K562 (cell line): ENCODE measurements around the gene SHC1. TPM values are rescaled to one million over a fixed set of nuclear protein-coding genes. Genes with fewer than 3 reads are reported as not detected.

Source experiments
- ATAC-seq: fragments of 200-7000 bp; cut with Tn5 transposase; 3 replicates; pipeline ENCODE4 v1.9.1; 2020; ENCODE audit warnings: moderate library complexity
- BruUV-seq: library from RNA; stranded (reverse); fragments of 400-500 nt; replicated peaks from 2 replicates; lab custom pipeline; 2021; lab: Mats Ljungman, UMichigan
- CTCF ChIA-PET: fragments of 300-600 bp; formaldehyde crosslinking; extraction: SDS; loops from one replicate; lab custom pipeline; 2021; ENCODE audit warnings: low intra/inter-chr PET ratio; lab: Yijun Ruan, JAX
- POLR2A ChIA-PET: fragments of 300-600, 350-650 bp; sonication (Branson Sonifier 250); formaldehyde crosslinking; extraction: SDS; loops from one replicate; lab custom pipeline; 2021; ENCODE audit warnings: antibody characterized with exemption, inconsistent platforms; lab: Yijun Ruan, JAX
- DNase-seq, 4 experiments: peaks; one replicate each; pipeline versions ENCODE4 v3.0.0 to v3.0.0-alpha.2; 2011 to 2018; ENCODE audit warnings: low spot score in 3 of 4, mixed read lengths in 3 of 4; ENCODE audit errors: extremely low read depth in 1 of 4
- FAIRE-seq: peaks from 2 replicates; lab custom pipeline; 2011; peaks lifted over from hg19 to GRCh38; lab: Jason Lieb, UNC
- H2AFZ ChIP-seq: 2 replicates; pipeline ENCODE4 v1.6.0; 2011; ENCODE audit warnings: low read depth, low read length, control low read depth, inconsistent platforms
- H3K27ac ChIP-seq: fragments of 200-600 bp; 3 replicates; pipeline ENCODE4 v1.8.0; 2011; ENCODE audit warnings: low read depth, mild to moderate bottlenecking, control low read depth, inconsistent platforms, low read length, moderate library complexity, mixed read lengths; ENCODE audit errors: extremely low read depth
- H3K27me3 ChIP-seq, 2 experiments: fragments of 300-600 bp in 1 of 2; 2 replicates in 1 of 2; 3 replicates in 1 of 2; pipeline versions ENCODE4 v1.6.0 to v1.8.0; 2011; ENCODE audit warnings: inconsistent platforms in 2 of 2, low read length in 2 of 2, mild to moderate bottlenecking in 1 of 2, mixed read lengths in 1 of 2, moderate library complexity in 1 of 2; ENCODE audit not compliant: control insufficient read depth in 2 of 2, insufficient read depth in 2 of 2
- H3K36me3 ChIP-seq: fragments of 300-600 bp; 3 replicates; pipeline ENCODE4 v1.8.0; 2011; ENCODE audit warnings: mild to moderate bottlenecking, low read length, inconsistent platforms; ENCODE audit not compliant: control insufficient read depth, insufficient read depth
- H3K4me1 ChIP-seq, 2 experiments: fragments of 200-600 bp in 1 of 2; replicated peaks in 1 of 2; 2 replicates in 1 of 2; 3 replicates in 1 of 2; pipeline versions ENCODE4 v1.5.1 to v1.8.0; 2011; ENCODE audit warnings: inconsistent platforms in 2 of 2, low read length in 2 of 2, mild to moderate bottlenecking in 1 of 2, mixed read lengths in 1 of 2, moderate library complexity in 1 of 2; ENCODE audit not compliant: control insufficient read depth in 2 of 2, insufficient read depth in 2 of 2
- H3K4me2 ChIP-seq: 2 replicates; pipeline ENCODE4 v1.6.1; 2011; ENCODE audit warnings: low read length, control low read depth, inconsistent platforms, mixed read lengths; ENCODE audit not compliant: insufficient read depth
- H3K4me3 ChIP-seq: fragments of 200-600 bp; sonication (generic), shearing (Covaris generic); 2 replicates; pipeline ENCODE4 v1.5.1; 2016; ENCODE audit warnings: control low read depth, inconsistent platforms
- H3K79me2 ChIP-seq: fragments of 200-600 bp; 3 replicates; pipeline ENCODE4 v1.8.0; 2011; ENCODE audit warnings: low read length, inconsistent platforms; ENCODE audit not compliant: control insufficient read depth, insufficient read depth
- H3K9ac ChIP-seq, 2 experiments: 2 replicates each; pipeline versions ENCODE4 v1.6.0 to v1.6.1; 2011; ENCODE audit warnings: low read depth in 2 of 2, low read length in 2 of 2, control low read depth in 1 of 2, inconsistent platforms in 1 of 2, mild to moderate bottlenecking in 1 of 2, mixed read lengths in 1 of 2; ENCODE audit not compliant: insufficient read depth in 1 of 2
- H3K9me1 ChIP-seq: one replicate; pipeline ENCODE4 v1.6.0; 2011; ENCODE audit warnings: inconsistent platforms, mild to moderate bottlenecking, low read length, moderate library complexity; ENCODE audit not compliant: control insufficient read depth, insufficient read depth
- H3K9me3 ChIP-seq: replicated peaks from 2 replicates; pipeline ENCODE4 v1.5.1; 2011; ENCODE audit warnings: low read depth, low read length, inconsistent platforms; ENCODE audit not compliant: control insufficient read depth, insufficient read depth
- H4K20me1 ChIP-seq: replicated peaks from 2 replicates; pipeline ENCODE4 v1.6.1; 2011; ENCODE audit warnings: low read length, inconsistent platforms, mixed read lengths; ENCODE audit not compliant: control insufficient read depth, insufficient read depth
- AFF1 ChIP-seq, 2 experiments: fragments of 450-650 bp; IDR thresholded peaks; 2 replicates each; pipeline ENCODE4 v1.6.1; 2018; ENCODE audit warnings: mild to moderate bottlenecking in 2 of 2, low read depth in 1 of 2; ENCODE audit not compliant: partially characterized antibody in 2 of 2
- ASH1L ChIP-seq: fragments of 450-650 bp; IDR thresholded peaks from 2 replicates; pipeline ENCODE4 v1.6.1; 2018; ENCODE audit warnings: borderline replicate concordance, mild to moderate bottlenecking, low read depth; ENCODE audit not compliant: partially characterized antibody
- CXXC5 ChIP-seq: fragments of 250-450 bp; sonication (Bioruptor Pico); IDR thresholded peaks from 2 replicates; pipeline ENCODE4 v1.8.0; 2022; ENCODE audit warnings: inconsistent platforms, mild to moderate bottlenecking, moderate library complexity
- GABPB2 ChIP-seq: fragments of 250-450 bp; sonication (Bioruptor Pico); conservative IDR thresholded peaks from 2 replicates; pipeline ENCODE4 v1.5.1; 2021; ENCODE audit warnings: mild to moderate bottlenecking
- GMEB1 ChIP-seq: fragments of 250-450 bp; sonication (Bioruptor Pico); IDR thresholded peaks from 2 replicates; pipeline ENCODE4 v1.4.0; 2020; ENCODE audit warnings: mild to moderate bottlenecking
- HDAC3 ChIP-seq: fragments of 450-650 bp; IDR thresholded peaks from 2 replicates; pipeline ENCODE4 v1.6.1; 2018; ENCODE audit warnings: borderline replicate concordance, mild to moderate bottlenecking, moderate library complexity; ENCODE audit not compliant: partially characterized antibody
- HES1 ChIP-seq: fragments of 450-650 bp; IDR thresholded peaks from 2 replicates; pipeline ENCODE4 v1.6.1; 2016; ENCODE audit warnings: low read depth, mild to moderate bottlenecking, moderate library complexity
- MYC ChIP-seq, 2 experiments: fragments of 250-450 bp in 1 of 2; sonication (Bioruptor Pico) in 1 of 2; IDR thresholded peaks; 2 replicates each; pipeline versions ENCODE4 v1.5.1 to v1.6.1; 2012 to 2021; ENCODE audit warnings: low read depth in 2 of 2, borderline replicate concordance in 1 of 2, improper control_type of control experiment in 1 of 2, low read length in 1 of 2, mild to moderate bottlenecking in 1 of 2, moderate library complexity in 1 of 2
- PPARD ChIP-seq: fragments of 250-450 bp; sonication (Bioruptor Pico); IDR thresholded peaks from 2 replicates; pipeline ENCODE4 v1.8.0; 2022; ENCODE audit warnings: inconsistent platforms, mild to moderate bottlenecking, moderate library complexity
- SMC3 ChIP-seq: conservative IDR thresholded peaks from 2 replicates; pipeline ENCODE4 v1.6.1; 2011; ENCODE audit warnings: low read depth, low read length, improper control_type of control experiment; ENCODE audit not compliant: insufficient read depth
- TCF7L2 ChIP-seq: fragments of 150-350 bp; IDR thresholded peaks from 2 replicates; pipeline ENCODE4 v1.6.1; 2016; ENCODE audit warnings: low read depth, mild to moderate bottlenecking, low read length, moderate library complexity
- ZNF76 ChIP-seq: fragments of 250-450 bp; sonication (Bioruptor Pico); IDR thresholded peaks from 2 replicates; pipeline ENCODE4 v1.4.0; 2020; ENCODE audit warnings: mild to moderate bottlenecking, moderate library complexity, borderline replicate concordance
- ZNF785 ChIP-seq: fragments of 250-450 bp; sonication (Bioruptor Pico); IDR thresholded peaks from 2 replicates; pipeline ENCODE4 v1.4.0; 2020; ENCODE audit warnings: mild to moderate bottlenecking
- WGBS: fragments of 100-300 bp; shearing (Covaris generic); methylation state at CpG from one replicate; pipeline ENCODE4 v1.1.6; 2016; ENCODE audit warnings: low coverage, mixed read lengths; ENCODE audit not compliant: insufficient coverage; ENCODE audit errors: missing lambda C conversion rate; 5-methylcytosine and 5-hydroxymethylcytosine counted together
- in situ Hi-C: fragments of 300-500 bp; cut with MboI; formaldehyde crosslinking; loops from 4 replicates; pipeline ENCODE4 v1.15.0; 2018; ENCODE audit warnings: inconsistent platforms, mixed read lengths
- intact Hi-C: fragments of 100-400 bp; cut with micrococcal nuclease; formaldehyde crosslinking; loops from 2 replicates; pipeline ENCODE4 v1.14.2; 2022
- polyA plus RNA-seq, 8 experiments: library from polyadenylated mRNA; depleted of rRNA in 4 of 8; stranded (reverse) in 5 of 8; unstranded in 3 of 8; fragments of >200 nt; fragmentation: Nextera tagmentation in 2 of 8; fragmentation: Illumina TruSeq in 1 of 8; extraction: Ambion mirVana in 2 of 8; extraction: Trizol in 1 of 8; gene quantifications; 2 replicates each; pipeline versions ENCODE4 v1.2.1 to v1.2.3, GENCODE V29; 2011 to 2014; ENCODE audit warnings: inconsistent platforms in 1 of 8, missing spikeins in 1 of 8
- total RNA-seq, 7 experiments: library from RNA; depleted of rRNA in 6 of 7; stranded (reverse); fragments of >200 nt in 6 of 7; fragmentation: Illumina TruSeq in 2 of 7; extraction: Trizol in 2 of 7; gene quantifications; 2 replicates each; pipeline versions ENCODE4 v1.2.1 to v1.2.3, GENCODE V29; 2011 to 2021; ENCODE audit warnings: low replicate concordance in 1 of 7

Gene SHC1
- total and polyA plus RNA-seq, 9 of the 15 experiments (the other 6 are each of a cell fraction or from before 2014, with no cell fraction given) = 4.1 to 113 (median 51.9) TPM

- ChIA-PET CTCF (interaction anchor here (1.3 to 1.6 kb wide), 2 partner anchors 17 to 40 kb away, joined by 6 read pairs; partner anchors contain the start of gene PYGO2), POLR2A (interaction anchor here (0.6 to 8.2 kb wide), 15 partner anchors 9 to 1434 kb away, joined by 3 to 80 read pairs (median 3); partner anchors contain the start of genes FLAD1 and PBXIP1)
- peak overlapping the region; percentile 97 for H3K27ac ChIP-seq
- H3K9ac ChIP-seq = peak overlapping the region; percentile 89 to 96
- peaks cover 15% of the 10 kb centered on the region; the same call in 2 of the 3 replicates for H3K36me3 ChIP-seq
- no peaks in the 10 kb centered on the region for H3K27me3 ChIP-seq
- H3K4me1 ChIP-seq = peaks cover 31 to 65% of the 10 kb centered on the region in 2 experiments
- no peaks in the 10 kb centered on the region for H4K20me1 ChIP-seq
- 0% methylated on average over 21 of the region's 43 CpGs for WGBS
- no peaks in the 10 kb centered on the region for H3K9me1 ChIP-seq
- H3K9me3 ChIP-seq = no peaks in the 10 kb centered on the region
- intact Hi-C loops = loop anchor here (1.0 to 5.0 kb wide), 5 partner anchors 27 to 444 kb away; partner anchors contain the start of genes CKS1B, EFNA3, PYGO2 and UBE2Q1
- H2AFZ ChIP-seq = peak overlapping the region; percentile 93
- ATAC-seq = peak; percentile 73
- in situ Hi-C loops = no loop called here
- peaks cover 40% of the 10 kb centered on the region for H3K79me2 ChIP-seq
- peak overlapping the region; percentile 98 for H3K4me2 ChIP-seq
- peak overlapping the region; percentile 71 for H3K4me3 ChIP-seq
- peak; percentile 80 to 97 (median 86) for DNase-seq
- BruUV-seq = no TSS peak
- peak; percentile 84 for FAIRE-seq
- TF ChIP-seq TCF7L2 (no peak), GMEB1 (CRISPR knock-in tag) (peak; percentile 44; the same call in 1 of the 2 replicates), PPARD (CRISPR knock-in tag) (no peak), ASH1L (no peak), AFF1 (IDR thresholded peaks at IDR 0.05; ENCODE audit: low read depth in 1 of 2, partially characterized antibody in 2 of 2) (peak; percentile 43 to 86), HDAC3 (peak; percentile 98), HES1 (peak; percentile 70), ZNF785 (CRISPR knock-in tag) (no peak), GABPB2 (CRISPR knock-in tag) (no peak), CXXC5 (CRISPR knock-in tag) (peak; percentile 96), ZNF76 (0 out of 2 replicates have a peak, but pooled peaks have one; percentile 68), SMC3 (peak; percentile 13; the same call in 1 of the 2 replicates), MYC (IDR thresholded peaks at IDR 0.05; ENCODE audit: low read depth, low read length) (peak; percentile 77), MYC (CRISPR knock-in tag; IDR thresholded peaks at IDR 0.05; ENCODE audit: borderline replicate concordance, low read depth) (peak; percentile 81; the same call in 1 of the 2 replicates)
Observed at GRCh38 chr1:155000726-155001424, 30.3 kb upstream of the SHC1 start.
